Hepatocyte (in vitro differentiated cells): ENCODE data around the gene EIF5A2.

Experiments used
- CTCF ChIP-seq: fragments of 200-600 bp; sonication (generic); IDR thresholded peaks from 2 replicates; pipeline ENCODE4 v1.5.1; 2016; ENCODE audit warnings: antibody characterized with exemption, mild to moderate bottlenecking; ENCODE audit not compliant: poor library complexity
- EZH2 ChIP-seq: fragments of 200-600 bp; sonication (generic); IDR thresholded peaks from 2 replicates; pipeline ENCODE4 v1.6.1; 2016; ENCODE audit warnings: antibody characterized with exemption, mild to moderate bottlenecking, borderline replicate concordance
- EZH2phosphoT487 ChIP-seq: fragments of 200-600 bp; sonication (generic); IDR thresholded peaks from one replicate; pipeline ENCODE4 v1.6.1; 2018; ENCODE audit warnings: antibody characterized with exemption, mild to moderate bottlenecking, low read depth, moderate library complexity; ENCODE audit not compliant: unreplicated experiment, severe bottlenecking

GRCh38 chr3:170865209-170866094, 43.0 kb downstream of the EIF5A2 start:
- TF ChIP-seq CTCF (no peak), EZH2 (no peak), EZH2phosphoT487 (no peak)
